HG03439 (cell line): ENCODE data around the gene TRAPPC1.
A peak's percentile ranks its signal among the peaks of the same experiment; 100 is the strongest.

Source experiments
- ATAC-seq: cut with Tn5 transposase; IDR thresholded peaks from one replicate; pipeline ENCODE4 v1.9.1; 2021; ENCODE audit warnings: mild to moderate bottlenecking, moderate library complexity; ENCODE audit not compliant: unreplicated experiment

Gene TRAPPC1

GRCh38 chr17:7903154-7904103, 28.3 kb downstream of the TRAPPC1 start:
- ATAC-seq: no peak

GRCh38 chr17:7897773-7898172, 34.0 kb downstream of the TRAPPC1 start:
- ATAC-seq: no peak

- no peak for ATAC-seq
Measured at GRCh38 chr17:7897090-7897489, 34.7 kb downstream of the TRAPPC1 start.

- ATAC-seq: no peak
Measured at GRCh38 chr17:7894866-7895265, 36.9 kb downstream of the TRAPPC1 start.

- no peak for ATAC-seq
Measured at GRCh38 chr17:7894226-7894625, 37.5 kb downstream of the TRAPPC1 start.

- ATAC-seq: no peak
Measured at GRCh38 chr17:7893187-7893880, 38.4 kb downstream of the TRAPPC1 start.

- no peak for ATAC-seq
Measured at GRCh38 chr17:7889166-7889955, 42.4 kb downstream of the TRAPPC1 start.

GRCh38 chr17:7888184-7888920, 43.4 kb downstream of the TRAPPC1 start, which contains the start of gene CHD3:
CHD3 (plus strand) TSS chr17:7888789; CDS start chr17:7889001, 212 bp downstream.
- ATAC-seq: no peak

- ATAC-seq: peak; percentile 41
Measured at GRCh38 chr17:7887482-7888183, 44.1 kb downstream of the TRAPPC1 start.

GRCh38 chr17:7887038-7887481, 44.7 kb downstream of the TRAPPC1 start:
- no peak for ATAC-seq

- ATAC-seq: no peak
Measured at GRCh38 chr17:7886227-7887037, 45.3 kb downstream of the TRAPPC1 start.

- ATAC-seq: peak; percentile 47
Measured at GRCh38 chr17:7885367-7886226, 46.1 kb downstream of the TRAPPC1 start.

GRCh38 chr17:7884581-7885366, 47.0 kb downstream of the TRAPPC1 start:
- peak; percentile 10 for ATAC-seq

- ATAC-seq: no peak
Measured at GRCh38 chr17:7883781-7884386, 47.9 kb downstream of the TRAPPC1 start.

GRCh38 chr17:7882629-7883028, 49.1 kb downstream of the TRAPPC1 start:
- no peak for ATAC-seq

- ATAC-seq: no peak
Measured at GRCh38 chr17:7882068-7882467, 49.7 kb downstream of the TRAPPC1 start.
